Peyer's patch (tissue), 4 donors: ENCODE measurements around the gene TBXA2R. TPM values are rescaled to one million over a fixed set of nuclear protein-coding genes. Genes with fewer than 3 reads are reported as not detected.

Source experiments
- DNase-seq, 3 donors: peaks; one replicate each; pipeline ENCODE4 v3.0.0-alpha.2; 2017 to 2019
- H3K27ac ChIP-seq, 4 donors: fragments of 200-600 bp; sonication (generic); one replicate each; pipeline ENCODE4 v1.5.1; 2016 to 2019
- H3K27me3 ChIP-seq, 2 donors: fragments of 200-600 bp; sonication (generic); one replicate each; pipeline ENCODE4 v1.5.1; 2019
- H3K36me3 ChIP-seq, 3 donors: fragments of 200-600 bp; sonication (generic); one replicate each; pipeline ENCODE4 v1.5.1; 2016 to 2019
- H3K4me1 ChIP-seq, 4 donors: fragments of 200-600 bp; sonication (generic); one replicate each; pipeline ENCODE4 v1.5.1; 2016 to 2019
- H3K4me3 ChIP-seq, 4 donors: fragments of 200-600 bp; sonication (generic); 1 replicate in 3 of 4; 2 replicates in 1 of 4; pipeline ENCODE4 v1.5.1; 2016 to 2019; ENCODE audit warnings: mild to moderate bottlenecking in 1 of 4
- H3K9me3 ChIP-seq, 4 donors: fragments of 200-600 bp; sonication (generic); one replicate each; pipeline ENCODE4 v1.5.1; 2016 to 2019; ENCODE audit warnings: mild to moderate bottlenecking in 1 of 4
- POLR2A ChIP-seq, 2 donors: fragments of 450-650 bp; IDR thresholded peaks; one replicate each; pipeline ENCODE4 v1.5.1; 2017; ENCODE audit warnings: antibody characterized with exemption in 2 of 2, mild to moderate bottlenecking in 2 of 2, moderate library complexity in 2 of 2
- small RNA-seq, 2 donors: library from RNA; depleted of rRNA; stranded (forward); fragments of <200 nt; gene quantifications; one replicate each; pipeline ENCODE3, GENCODE V24; 2016
- total RNA-seq, 4 donors: library from RNA; depleted of rRNA; stranded (reverse); fragments of >200 nt; gene quantifications; one replicate each; pipeline ENCODE4 v1.1.0, GENCODE V29; 2016
- TF ChIP-seq, protein P1 (sequence below), 6 experiments: fragments of 450-650 bp in 4 of 6; fragments of 200-600 bp in 2 of 6; sonication (generic) in 1 of 6; IDR thresholded peaks; one replicate each; pipeline ENCODE4 v1.5.1; 2017 to 2019; ENCODE audit warnings: antibody characterized with exemption in 6 of 6, mild to moderate bottlenecking in 3 of 6, moderate library complexity in 1 of 6

The TBXA2R gene
- total RNA-seq, 4 donors from 2014 or later, result 0.80 to 5.0 (median 1.6) TPM; not detected in 1

DNA sequence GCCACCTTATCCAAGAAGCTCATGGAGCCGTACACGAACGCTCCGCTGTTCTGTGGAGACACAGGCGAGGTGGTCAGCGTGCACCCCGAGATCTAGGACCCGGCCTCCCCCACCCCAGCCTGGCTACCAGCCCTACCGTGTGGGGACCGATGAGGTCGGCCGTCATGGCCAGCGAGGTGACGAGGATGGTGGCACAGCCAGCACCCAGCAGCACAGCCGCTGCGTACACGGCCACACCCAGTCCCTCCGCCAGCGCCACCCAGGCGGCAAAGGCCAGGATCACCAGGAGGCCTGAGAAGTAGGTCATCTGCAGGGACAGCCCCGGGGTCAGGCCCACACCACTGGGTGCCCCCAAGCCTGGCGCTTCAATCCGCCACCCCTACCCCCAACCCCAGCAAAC lies 60.6 kb downstream of the TBXA2R start:
- H3K27me3 ChIP-seq, result no peaks in the 10 kb centered on the region
- H3K9me3 ChIP-seq, result no peaks in the 10 kb centered on the region
- H3K36me3 ChIP-seq, result peaks cover 0 to 40% (median 0%) of the 10 kb centered on the region in 3 donors
- DNase-seq, result no peak
- no peak overlapping the region for H3K27ac ChIP-seq
- no peaks in the 10 kb centered on the region for H3K4me1 ChIP-seq
- no peak overlapping the region for H3K4me3 ChIP-seq
- TF ChIP-seq, protein P1, sequence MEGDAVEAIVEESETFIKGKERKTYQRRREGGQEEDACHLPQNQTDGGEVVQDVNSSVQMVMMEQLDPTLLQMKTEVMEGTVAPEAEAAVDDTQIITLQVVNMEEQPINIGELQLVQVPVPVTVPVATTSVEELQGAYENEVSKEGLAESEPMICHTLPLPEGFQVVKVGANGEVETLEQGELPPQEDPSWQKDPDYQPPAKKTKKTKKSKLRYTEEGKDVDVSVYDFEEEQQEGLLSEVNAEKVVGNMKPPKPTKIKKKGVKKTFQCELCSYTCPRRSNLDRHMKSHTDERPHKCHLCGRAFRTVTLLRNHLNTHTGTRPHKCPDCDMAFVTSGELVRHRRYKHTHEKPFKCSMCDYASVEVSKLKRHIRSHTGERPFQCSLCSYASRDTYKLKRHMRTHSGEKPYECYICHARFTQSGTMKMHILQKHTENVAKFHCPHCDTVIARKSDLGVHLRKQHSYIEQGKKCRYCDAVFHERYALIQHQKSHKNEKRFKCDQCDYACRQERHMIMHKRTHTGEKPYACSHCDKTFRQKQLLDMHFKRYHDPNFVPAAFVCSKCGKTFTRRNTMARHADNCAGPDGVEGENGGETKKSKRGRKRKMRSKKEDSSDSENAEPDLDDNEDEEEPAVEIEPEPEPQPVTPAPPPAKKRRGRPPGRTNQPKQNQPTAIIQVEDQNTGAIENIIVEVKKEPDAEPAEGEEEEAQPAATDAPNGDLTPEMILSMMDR (IDR thresholded peaks at IDR 0.05), result no peak
- TF ChIP-seq POLR2A (IDR thresholded peaks at IDR 0.05), result no peak

DNA sequence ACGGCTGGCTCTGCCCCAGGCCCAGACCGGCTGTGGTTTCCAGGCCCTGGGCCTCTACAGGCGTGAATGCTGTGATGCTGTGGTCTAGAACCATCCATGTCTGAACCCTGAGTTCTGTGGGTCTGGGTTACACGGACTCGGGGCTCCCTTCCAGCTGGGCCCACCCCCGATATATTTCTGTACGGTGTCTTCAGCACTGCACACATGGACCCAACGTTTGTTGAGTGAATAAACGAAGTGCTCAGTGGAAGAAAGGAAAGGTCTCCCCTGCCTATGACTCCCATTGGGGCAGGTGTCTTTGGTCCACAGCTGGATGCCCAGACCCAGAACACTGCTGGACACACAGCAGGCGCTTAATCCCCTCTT lies 61.0 kb downstream of the TBXA2R start:
- Histone ChIP-seq H3K36me3 (peaks cover 0 to 36% (median 0%) of the 10 kb centered on the region in 3 donors), H3K9me3 (no peaks in the 10 kb centered on the region), H3K27me3 (no peaks in the 10 kb centered on the region), H3K4me1 (no peaks in the 10 kb centered on the region), H3K27ac (no peak overlapping the region), H3K4me3 (no peak overlapping the region)
- TF ChIP-seq, protein P1 (IDR thresholded peaks at IDR 0.05), result no peak
- DNase-seq, result no peak

DNA sequence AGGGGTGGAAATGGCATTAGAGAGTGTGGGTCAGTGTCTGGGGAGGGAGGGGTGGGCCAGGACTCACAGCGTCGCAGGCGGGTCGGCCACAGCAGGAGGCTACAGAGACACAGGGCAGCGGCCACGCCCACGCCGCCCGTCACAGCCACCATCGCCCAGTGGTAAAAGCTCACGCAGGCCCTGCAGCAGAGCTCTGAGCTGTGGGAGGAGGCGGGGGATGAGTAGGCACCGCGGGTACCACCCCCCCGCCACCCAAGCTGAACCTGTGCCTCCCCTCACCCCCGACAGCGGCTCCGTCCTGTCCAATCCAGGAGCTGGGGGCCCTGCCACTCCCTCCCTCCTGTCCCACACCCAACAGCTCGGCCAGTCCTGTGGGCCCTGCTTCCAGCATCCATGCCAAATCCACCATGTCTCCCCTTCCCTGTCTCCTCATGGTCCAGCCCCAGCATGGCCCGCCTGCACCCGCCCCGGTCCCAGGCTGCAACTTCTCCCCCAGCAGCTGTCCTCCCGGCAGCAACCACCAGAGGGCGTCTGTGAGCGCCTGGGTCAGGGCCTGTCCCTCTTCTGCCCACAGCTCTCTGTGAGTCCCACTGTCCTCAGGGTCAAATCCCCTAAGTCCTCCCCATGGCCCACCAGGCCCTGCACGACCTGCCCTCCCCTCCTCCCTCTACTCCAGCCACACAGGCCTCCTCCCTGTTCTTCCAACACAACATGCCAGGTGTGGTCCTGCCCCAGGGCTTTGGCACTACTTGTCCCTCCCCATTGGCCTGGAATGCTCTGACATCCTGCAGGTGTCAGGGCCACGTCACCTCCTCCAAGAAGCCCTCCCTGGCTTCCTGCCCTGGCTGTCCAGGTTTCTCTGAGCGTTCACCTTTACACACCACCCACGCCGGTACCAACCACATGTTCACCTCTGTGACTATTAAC lies 61.7 kb downstream of the TBXA2R start:
- Histone ChIP-seq H3K27ac (no peak overlapping the region), H3K4me1 (no peaks in the 10 kb centered on the region), H3K4me3 (no peak overlapping the region), H3K9me3 (no peaks in the 10 kb centered on the region), H3K27me3 (no peaks in the 10 kb centered on the region), H3K36me3 (peaks cover 0 to 35% (median 0%) of the 10 kb centered on the region in 3 donors)
- peak; percentile 63 to 88 (median 86) for DNase-seq
- no peak for TF ChIP-seq POLR2A (IDR thresholded peaks at IDR 0.05)
- TF ChIP-seq, protein P1 (IDR thresholded peaks at IDR 0.05), result peak; percentile 88 to 95 (median 91)

Small RNAs within 50 kb of the gene (small RNA-seq; reads per million reads assigned to genes)
- gene AC005786.1, result 0 reads per million in 2 donors

Other genes starting within 250 kb of the TBXA2R start
- 100 to 1,000 TPM in 1 of 4 donors, 10 to 100 TPM in 3; 34.7 to 191 (median 64.9) TPM for gene NFIC, start 240.3 kb downstream of the TBXA2R start, total RNA-seq
- 1,000 to 10,000 TPM in 1 of 4 donors, 100 to 1,000 TPM in 2, 10 to 100 TPM in 1; 75.9 to 1,153 (median 771) TPM for gene SMIM24, start 126.3 kb downstream of the TBXA2R start, total RNA-seq
- gene SMIM44, start 123.4 kb downstream of the TBXA2R start, total RNA-seq, result 10 to 100 TPM in 1 of 4 donors, 1 to 10 TPM in 1, not detected in 2; 5.4 to 11.0 TPM
- 10 to 100 TPM in 1 of 4 donors, 1 to 10 TPM in 3; 5.6 to 10.2 (median 9.5) TPM for gene DOHH, start 106.2 kb downstream of the TBXA2R start, total RNA-seq
- gene FZR1, start 100.6 kb downstream of the TBXA2R start, total RNA-seq, result 10 to 100 TPM; 24.8 to 75.1 (median 38.7) TPM
- gene TEKTIP1, start 67.7 kb downstream of the TBXA2R start, total RNA-seq, result 10 to 100 TPM in 1 of 4 donors, 1 to 10 TPM in 2, not detected in 1; 1.8 to 11.1 (median 2.4) TPM
- gene MFSD12, start 49.3 kb downstream of the TBXA2R start, total RNA-seq, result 100 to 1,000 TPM in 2 of 4 donors, 10 to 100 TPM in 2; 76.5 to 146 (median 104) TPM
- gene HMG20B, start 33.9 kb downstream of the TBXA2R start, total RNA-seq, result 100 to 1,000 TPM in 2 of 4 donors, 10 to 100 TPM in 2; 70.4 to 236 (median 117) TPM
- gene GIPC3, start 21.4 kb downstream of the TBXA2R start, total RNA-seq, result 1 to 10 TPM in 2 of 4 donors, under 1 TPM in 2; 0.13 to 5.8 (median 0.70) TPM
- 10 to 100 TPM; 21.2 to 60.2 (median 33.3) TPM for gene CACTIN, start 19.9 kb upstream of the TBXA2R start, total RNA-seq
- 10 to 100 TPM; 22.6 to 27.2 (median 26.1) TPM for gene PIP5K1C, start 93.6 kb upstream of the TBXA2R start, total RNA-seq
- gene TJP3, start 101.5 kb upstream of the TBXA2R start, total RNA-seq, result 100 to 1,000 TPM in 3 of 4 donors, 10 to 100 TPM in 1; 93.3 to 364 (median 286) TPM
- 10 to 100 TPM; 28.5 to 48.1 (median 41.8) TPM for gene APBA3, start 154.8 kb upstream of the TBXA2R start, total RNA-seq
- gene MRPL54, start 155.8 kb upstream of the TBXA2R start, total RNA-seq, result 10 to 100 TPM; 21.4 to 58.5 (median 47.2) TPM
- not detected for gene RAX2, start 165.4 kb upstream of the TBXA2R start, total RNA-seq
- gene MATK, start 179.5 kb upstream of the TBXA2R start, total RNA-seq, result 10 to 100 TPM in 1 of 4 donors, 1 to 10 TPM in 3; 2.5 to 13.1 (median 5.6) TPM